Caco-2 (cell line): Measurements from ENCODE around the gene UBE2O. TPM values are rescaled to one million over a fixed set of nuclear protein-coding genes. Genes with fewer than 3 reads are reported as not detected.

ENCODE experiments used
- BruUV-seq: library from RNA; stranded (reverse); fragments of 400-500 nt; replicated peaks from 2 replicates; lab custom pipeline; 2021; lab: Mats Ljungman, UMichigan
- CTCF ChIA-PET: fragments of 300-600 bp; sonication (Branson Sonifier 250); formaldehyde crosslinking; loops from one replicate; lab custom pipeline; 2022; ENCODE audit warnings: antibody characterized with exemption; lab: Charles Lee
- POLR2A ChIA-PET: fragments of 300-600 bp; sonication (Branson Sonifier 250); formaldehyde crosslinking; loops from one replicate; lab custom pipeline; 2022; ENCODE audit warnings: antibody characterized with exemption; lab: Charles Lee
- DNase-seq, 2 experiments: peaks; one replicate each; pipeline versions ENCODE4 v3.0.0 to v3.0.0-alpha.2; 2020 to 2022
- H3K27me3 ChIP-seq: replicated peaks from 2 replicates; pipeline ENCODE4 v1.6.0; 2011; ENCODE audit warnings: low read length; ENCODE audit not compliant: control insufficient read depth, insufficient read depth
- H3K36me3 ChIP-seq: 2 replicates; pipeline ENCODE4 v1.5.1; 2011; ENCODE audit warnings: low read length; ENCODE audit not compliant: control insufficient read depth, insufficient read depth
- H3K4me1 ChIP-seq: fragments of 250-450 bp; sonication (Bioruptor Pico); 2 replicates; pipeline ENCODE4 v1.5.1; 2020; ENCODE audit warnings: mild to moderate bottlenecking
- H3K4me3 ChIP-seq: 2 replicates; pipeline ENCODE4 v1.5.1; 2011; ENCODE audit warnings: low read depth, mild to moderate bottlenecking, control low read depth, low read length
- H3K9me3 ChIP-seq: fragments of 250-450 bp; sonication (Bioruptor Pico); 2 replicates; pipeline ENCODE4 v1.5.1; 2020; ENCODE audit warnings: mild to moderate bottlenecking, moderate library complexity
- H3K27ac Mint-ChIP-seq: one replicate; pipeline ENCODE4 v1.8.0; 2022; ENCODE audit warnings: mixed read lengths; ENCODE audit not compliant: unreplicated experiment
- H3K27me3 Mint-ChIP-seq: one replicate; pipeline ENCODE4 v1.8.0; 2022; ENCODE audit warnings: mixed read lengths; ENCODE audit not compliant: insufficient read depth, unreplicated experiment
- H3K36me3 Mint-ChIP-seq: one replicate; pipeline ENCODE4 v1.8.0; 2022; ENCODE audit warnings: mild to moderate bottlenecking, mixed read lengths; ENCODE audit not compliant: insufficient read depth, unreplicated experiment
- H3K4me1 Mint-ChIP-seq: one replicate; pipeline ENCODE4 v1.8.0; 2022; ENCODE audit warnings: low read depth, mixed read lengths; ENCODE audit not compliant: unreplicated experiment
- H3K4me3 Mint-ChIP-seq: one replicate; pipeline ENCODE4 v1.8.0; 2022; ENCODE audit warnings: mild to moderate bottlenecking, moderate library complexity, mixed read lengths; ENCODE audit not compliant: unreplicated experiment
- H3K9me3 Mint-ChIP-seq: one replicate; pipeline ENCODE4 v1.8.0; 2022; ENCODE audit warnings: mixed read lengths; ENCODE audit not compliant: unreplicated experiment
- CTCF ChIP-seq, 2 experiments: fragments of 200-600 bp in 1 of 2; IDR thresholded peaks; 1 replicate in 1 of 2; 2 replicates in 1 of 2; pipeline versions ENCODE4 v1.5.1 to v1.8.0; 2011 to 2022; ENCODE audit warnings: antibody characterized with exemption in 1 of 2, control low read depth in 1 of 2, inconsistent platforms in 1 of 2, low read depth in 1 of 2, low read length in 1 of 2, mild to moderate bottlenecking in 1 of 2, moderate library complexity in 1 of 2; ENCODE audit not compliant: insufficient read depth in 1 of 2, severe bottlenecking in 1 of 2, unreplicated experiment in 1 of 2
- intact Hi-C: fragments of 100-400 bp; cut with micrococcal nuclease; formaldehyde crosslinking; loops from one replicate; pipeline ENCODE4 v1.10.0; 2022; ENCODE audit not compliant: unreplicated experiment
- total RNA-seq: library from RNA; stranded (reverse); gene quantifications from 2 replicates; pipeline ENCODE4 v1.2.3, GENCODE V29; 2022

The UBE2O gene
- total RNA-seq, 1 experiment from 2014 or later = 37.6 TPM

GRCh38 chr17:76492123-76492988, 39.4 kb upstream of the UBE2O start:
- BruUV-seq = no TSS peak
- H3K9me3 Mint-ChIP-seq = no peaks in the 10 kb centered on the region
- ChIA-PET POLR2A (no interaction called here), CTCF (interaction anchor here (1.3 to 1.5 kb wide), 3 partner anchors 16 to 25 kb away, joined by 3 to 5 read pairs (median 3); partner anchors contain the start of gene AANAT)
- Histone ChIP-seq H3K4me1 (peaks cover 10% of the 10 kb centered on the region), H3K4me3 (no peak overlapping the region), H3K9me3 (no peaks in the 10 kb centered on the region), H3K27me3 (no peaks in the 10 kb centered on the region), H3K36me3 (no peaks in the 10 kb centered on the region)
- no peak overlapping the region for H3K27ac Mint-ChIP-seq
- no peaks in the 10 kb centered on the region for H3K27me3 Mint-ChIP-seq
- no peak overlapping the region for H3K4me3 Mint-ChIP-seq
- peak in 1 of 2 experiments; percentile 62 for DNase-seq
- TF ChIP-seq CTCF (IDR thresholded peaks at IDR 0.05; ENCODE audit: insufficient read depth in 1 of 2, low read depth in 1 of 2, low read length in 1 of 2, severe bottlenecking in 1 of 2, unreplicated experiment in 1 of 2) = no peak
- intact Hi-C loops = no loop called here
- peaks cover 12% of the 10 kb centered on the region for H3K36me3 Mint-ChIP-seq
- H3K4me1 Mint-ChIP-seq = no peaks in the 10 kb centered on the region

- ChIA-PET POLR2A (no interaction called here), CTCF (interaction anchor here (0.7 to 1.3 kb wide), 2 partner anchors 24 to 93 kb away, joined by 3 read pairs; partner anchors contain the start of gene AANAT)
- intact Hi-C loops = no loop called here
- no TSS peak for BruUV-seq
- Histone ChIP-seq H3K9me3 (no peaks in the 10 kb centered on the region), H3K27me3 (no peaks in the 10 kb centered on the region), H3K36me3 (no peaks in the 10 kb centered on the region), H3K4me3 (no peak overlapping the region), H3K4me1 (peaks cover 10% of the 10 kb centered on the region)
- DNase-seq = no peak
- Mint-ChIP-seq H3K4me1 (no peaks in the 10 kb centered on the region), H3K27me3 (no peaks in the 10 kb centered on the region), H3K4me3 (no peak overlapping the region), H3K9me3 (no peaks in the 10 kb centered on the region), H3K27ac (no peak overlapping the region), H3K36me3 (peaks cover 12% of the 10 kb centered on the region)
- TF ChIP-seq CTCF (IDR thresholded peaks at IDR 0.05; ENCODE audit: insufficient read depth in 1 of 2, low read depth in 1 of 2, low read length in 1 of 2, severe bottlenecking in 1 of 2, unreplicated experiment in 1 of 2) = no peak
Measured at GRCh38 chr17:76491271-76492122, 38.5 kb upstream of the UBE2O start.

- no peaks in the 10 kb centered on the region for H3K9me3 ChIP-seq
- no peak for DNase-seq
- H3K4me1 ChIP-seq = peaks cover 10% of the 10 kb centered on the region
- no peaks in the 10 kb centered on the region for H3K27me3 ChIP-seq
- Mint-ChIP-seq H3K9me3 (no peaks in the 10 kb centered on the region), H3K36me3 (peaks cover 12% of the 10 kb centered on the region), H3K4me3 (no peak overlapping the region), H3K27ac (no peak overlapping the region), H3K4me1 (no peaks in the 10 kb centered on the region), H3K27me3 (no peaks in the 10 kb centered on the region)
- H3K4me3 ChIP-seq = no peak overlapping the region
- CTCF ChIA-PET = interaction anchor here (0.6 to 1.0 kb wide), 3 partner anchors 19 to 114 kb away, joined by 3 read pairs; no protein-coding TSS in a partner anchor
- no peaks in the 10 kb centered on the region for H3K36me3 ChIP-seq
- intact Hi-C loops = no loop called here
- BruUV-seq = no TSS peak
- TF ChIP-seq CTCF (IDR thresholded peaks at IDR 0.05; ENCODE audit: insufficient read depth in 1 of 2, low read depth in 1 of 2, low read length in 1 of 2, severe bottlenecking in 1 of 2, unreplicated experiment in 1 of 2) = no peak
- POLR2A ChIA-PET = no interaction called here
Measured at GRCh38 chr17:76490112-76490710, 37.3 kb upstream of the UBE2O start.
